Transverse colon (tissue), 4 donors: ENCODE results near the gene APBA1. TPM values are rescaled to one million over a fixed set of nuclear protein-coding genes. Genes with fewer than 3 reads are reported as not detected.

Experiments used
- DNase-seq: peaks from one replicate; pipeline ENCODE4 v3.0.0-alpha.2; 2019
- H3K27ac ChIP-seq, 4 donors: fragments of 200-600 bp; sonication (generic); 2 replicates each; pipeline ENCODE4 v1.5.1; 2016 to 2018; ENCODE audit warnings: inconsistent platforms in 4 of 4
- H3K27me3 ChIP-seq: fragments of 200-600 bp; sonication (generic); 2 replicates; pipeline ENCODE4 v1.5.1; 2017; ENCODE audit warnings: inconsistent platforms
- H3K36me3 ChIP-seq, 4 donors: fragments of 200-600 bp; sonication (generic); 2 replicates each; pipeline ENCODE4 v1.5.1; 2017 to 2019; ENCODE audit warnings: inconsistent platforms in 4 of 4
- H3K4me1 ChIP-seq, 4 donors: fragments of 200-600 bp; sonication (generic); 2 replicates each; pipeline ENCODE4 v1.5.1; 2017 to 2020; ENCODE audit warnings: inconsistent platforms in 4 of 4
- H3K4me3 ChIP-seq, 4 donors: fragments of 200-600 bp; sonication (generic); 1 replicate in 1 of 4; 2 replicates in 3 of 4; pipeline versions ENCODE4 v1.5.1 to v1.6.1; 2017 to 2019; ENCODE audit warnings: inconsistent platforms in 4 of 4
- H3K9me3 ChIP-seq, 2 donors: fragments of 200-600 bp; sonication (generic); 2 replicates each; pipeline ENCODE4 v1.5.1; 2017 to 2019; ENCODE audit warnings: inconsistent platforms in 2 of 2
- EP300 ChIP-seq: sonication (generic); formaldehyde crosslinking; IDR thresholded peaks from one replicate; pipeline ENCODE4 v1.6.1; 2017; ENCODE audit warnings: antibody characterized with exemption, low read depth
- POLR2A ChIP-seq: fragments of 450-650 bp; IDR thresholded peaks from one replicate; pipeline ENCODE4 v1.6.1; 2016; ENCODE audit warnings: antibody characterized with exemption, mild to moderate bottlenecking, moderate library complexity
- POLR2AphosphoS5 ChIP-seq, 3 donors: sonication (generic); formaldehyde crosslinking; IDR thresholded peaks; one replicate each; pipeline ENCODE4 v1.6.1; 2016; ENCODE audit warnings: antibody characterized with exemption in 3 of 3
- WGBS, 2 donors: methylation state at CpG; one replicate each; pipeline ENCODE4 v1.1.5; 2018; ENCODE audit warnings: low coverage in 1 of 2; 5-methylcytosine and 5-hydroxymethylcytosine counted together
- in situ Hi-C, 4 donors: fragments of 200-750 bp; cut with MboI; loops; one replicate each; pipeline versions ENCODE4 v1.15.0 to v1.15.1; 2017; ENCODE audit warnings: low sequenced_read_pairs in 3 of 4, low pct_ligation_motif_present in 1 of 4, low pct_unique_long_range_greater_than_20kb in 1 of 4
- intact Hi-C: fragments of 100-400 bp; cut with DNase I; formaldehyde crosslinking; loops from one replicate; pipeline ENCODE4 v1.15.1; 2023; ENCODE audit warnings: low total_unique reads
- total RNA-seq, 4 donors: library from RNA; depleted of rRNA; stranded (reverse); fragments of >200 nt; gene quantifications; one replicate each; pipeline ENCODE4 v1.1.0, GENCODE V29; 2016
- TF ChIP-seq, protein P1 (sequence below), 5 experiments: fragments of 200-600 bp in 3 of 5; fragments of 450-650 bp in 2 of 5; sonication (generic) in 3 of 5; IDR thresholded peaks; 1 replicate in 2 of 5; 2 replicates in 3 of 5; pipeline ENCODE4 v1.5.1; 2016 to 2017; ENCODE audit warnings: antibody characterized with exemption in 5 of 5, inconsistent platforms in 3 of 5, mild to moderate bottlenecking in 2 of 5, moderate library complexity in 1 of 5

Gene APBA1
- total RNA-seq, 4 donors from 2014 or later, result 7.6 to 11.6 (median 10.2) TPM

DNA sequence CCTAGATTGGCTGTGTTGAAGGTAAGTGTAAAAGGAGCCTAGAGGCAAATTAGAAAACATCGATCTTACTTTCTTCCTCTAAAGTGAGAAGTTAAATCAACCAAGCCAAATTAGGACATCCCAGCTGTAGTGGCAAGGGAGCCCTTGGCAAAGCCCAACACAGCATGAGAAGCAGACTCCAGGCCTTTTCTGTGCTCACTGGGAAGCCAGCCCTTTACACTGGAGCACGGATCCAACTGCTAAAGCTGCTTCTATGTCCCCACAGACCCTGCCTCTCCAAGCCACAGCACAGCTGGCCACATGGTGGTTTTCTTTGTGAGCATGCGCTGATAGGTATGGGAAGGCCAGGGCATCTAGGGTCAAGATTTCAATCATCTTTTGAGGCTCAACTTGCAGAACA lies 94.1 kb downstream of the APBA1 start:
- Histone ChIP-seq H3K9me3 (no peaks in the 10 kb centered on the region), H3K4me1 (peaks cover 0 to 21% (median 0%) of the 10 kb centered on the region in 4 donors), H3K36me3 (no peaks in the 10 kb centered on the region), H3K4me3 (no peak overlapping the region), H3K27me3 (no peaks in the 10 kb centered on the region), H3K27ac (no peak overlapping the region)
- 78% methylated on average over 3 of the region's 3 CpGs; no CpG with 5 or more reads in 1 of the 2 donors for WGBS, 2 donors
- in situ Hi-C loops (no loop called here), intact Hi-C loops (no loop called here)
- no peak for DNase-seq
- no peak for TF ChIP-seq POLR2A
- TF ChIP-seq, protein P1, sequence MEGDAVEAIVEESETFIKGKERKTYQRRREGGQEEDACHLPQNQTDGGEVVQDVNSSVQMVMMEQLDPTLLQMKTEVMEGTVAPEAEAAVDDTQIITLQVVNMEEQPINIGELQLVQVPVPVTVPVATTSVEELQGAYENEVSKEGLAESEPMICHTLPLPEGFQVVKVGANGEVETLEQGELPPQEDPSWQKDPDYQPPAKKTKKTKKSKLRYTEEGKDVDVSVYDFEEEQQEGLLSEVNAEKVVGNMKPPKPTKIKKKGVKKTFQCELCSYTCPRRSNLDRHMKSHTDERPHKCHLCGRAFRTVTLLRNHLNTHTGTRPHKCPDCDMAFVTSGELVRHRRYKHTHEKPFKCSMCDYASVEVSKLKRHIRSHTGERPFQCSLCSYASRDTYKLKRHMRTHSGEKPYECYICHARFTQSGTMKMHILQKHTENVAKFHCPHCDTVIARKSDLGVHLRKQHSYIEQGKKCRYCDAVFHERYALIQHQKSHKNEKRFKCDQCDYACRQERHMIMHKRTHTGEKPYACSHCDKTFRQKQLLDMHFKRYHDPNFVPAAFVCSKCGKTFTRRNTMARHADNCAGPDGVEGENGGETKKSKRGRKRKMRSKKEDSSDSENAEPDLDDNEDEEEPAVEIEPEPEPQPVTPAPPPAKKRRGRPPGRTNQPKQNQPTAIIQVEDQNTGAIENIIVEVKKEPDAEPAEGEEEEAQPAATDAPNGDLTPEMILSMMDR (IDR thresholded peaks at IDR 0.05), result no peak
- TF ChIP-seq EP300, result no peak
- no peak for TF ChIP-seq POLR2AphosphoS5 (IDR thresholded peaks at IDR 0.05)

DNA sequence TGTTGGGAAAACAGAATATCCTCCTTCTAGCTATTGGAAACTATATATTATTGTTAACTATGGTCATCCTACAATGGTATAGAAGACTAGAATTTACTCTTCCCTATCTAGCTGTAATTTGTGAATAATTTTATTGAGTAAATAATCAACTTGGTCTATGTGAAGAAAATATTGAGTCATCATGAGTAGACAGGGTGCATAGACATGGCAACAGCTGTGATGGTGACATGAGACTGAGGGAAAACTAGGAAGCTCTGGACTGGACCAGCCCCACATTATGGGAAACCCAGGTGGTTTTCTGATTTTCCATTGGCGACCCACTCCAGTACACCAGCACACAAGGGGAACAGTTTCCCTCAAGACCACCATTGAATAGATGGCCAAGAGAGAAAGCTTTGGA lies 95.0 kb downstream of the APBA1 start:
- in situ Hi-C loops (no loop called here), intact Hi-C loops (no loop called here)
- H3K27ac ChIP-seq, result no peak overlapping the region
- H3K27me3 ChIP-seq, result no peaks in the 10 kb centered on the region
- no peak overlapping the region for H3K4me3 ChIP-seq
- H3K36me3 ChIP-seq, result no peaks in the 10 kb centered on the region
- TF ChIP-seq POLR2AphosphoS5 (IDR thresholded peaks at IDR 0.05) (no peak), EP300 (no peak)
- H3K4me1 ChIP-seq, result peaks cover 0 to 21% (median 0%) of the 10 kb centered on the region in 4 donors
- DNase-seq, result no peak
- no peaks in the 10 kb centered on the region for H3K9me3 ChIP-seq
- WGBS, 2 donors, result 88% methylated on average over 1 of the region's 1 CpG; no CpG with 5 or more reads in 1 of the 2 donors

DNA sequence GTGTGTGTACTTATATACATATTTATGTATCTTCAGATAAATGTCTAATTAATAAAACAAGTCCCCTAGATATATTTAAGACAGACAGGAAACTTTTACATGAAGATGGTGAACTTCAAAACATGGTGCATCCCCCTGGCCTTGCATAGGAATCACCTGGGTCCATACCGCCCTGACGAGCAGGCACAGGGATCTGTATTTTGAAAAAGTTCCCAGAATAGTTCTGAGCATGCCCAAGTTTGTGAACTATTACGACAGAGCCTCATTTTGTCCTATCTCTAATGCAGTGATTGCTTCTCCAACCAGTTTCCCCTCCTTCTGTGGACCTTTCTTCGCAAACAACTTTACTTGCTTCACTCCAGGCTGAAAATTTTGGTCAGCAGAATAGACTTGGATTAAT lies 98.1 kb downstream of the APBA1 start:
- Histone ChIP-seq H3K27ac (no peak overlapping the region), H3K27me3 (no peaks in the 10 kb centered on the region), H3K4me1 (peaks cover 0 to 21% (median 4%) of the 10 kb centered on the region in 4 donors), H3K9me3 (no peaks in the 10 kb centered on the region), H3K36me3 (no peaks in the 10 kb centered on the region), H3K4me3 (no peak overlapping the region)
- DNase-seq, result no peak
- in situ Hi-C loops (no loop called here), intact Hi-C loops (no loop called here)
- no peak for TF ChIP-seq EP300
- TF ChIP-seq, protein P1 (IDR thresholded peaks at IDR 0.05), result no peak
- no peak for TF ChIP-seq POLR2AphosphoS5 (IDR thresholded peaks at IDR 0.05)
- TF ChIP-seq POLR2A, result no peak
- WGBS, 2 donors, result 89% methylated on average over 4 of the region's 4 CpGs

DNA sequence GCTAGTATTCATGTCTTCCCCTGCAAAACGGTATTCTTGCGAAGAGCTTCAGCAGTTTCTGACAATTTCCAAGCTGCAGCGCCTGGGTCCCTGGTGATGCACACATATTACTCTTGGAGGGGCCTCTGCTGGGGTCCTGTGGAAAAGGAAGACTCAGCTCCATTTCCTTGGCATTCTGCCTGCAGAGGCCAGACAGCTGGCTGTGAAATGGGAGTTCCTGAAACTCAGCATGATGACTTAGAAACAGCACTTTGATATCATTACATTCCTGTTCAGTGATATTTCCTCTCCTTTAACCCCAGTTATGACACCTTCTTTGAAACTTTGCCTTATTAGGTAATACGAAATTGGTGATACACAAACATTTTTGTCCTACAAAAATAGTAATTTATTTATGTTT lies 98.5 kb downstream of the APBA1 start:
- WGBS, 2 donors, result 70 to 83% methylated on average over 1 to 4 of the region's 4 CpGs
- H3K27ac ChIP-seq, result no peak overlapping the region
- no peak overlapping the region for H3K4me3 ChIP-seq
- H3K9me3 ChIP-seq, result no peaks in the 10 kb centered on the region
- in situ Hi-C loops (no loop called here), intact Hi-C loops (no loop called here)
- H3K27me3 ChIP-seq, result no peaks in the 10 kb centered on the region
- H3K36me3 ChIP-seq, result no peaks in the 10 kb centered on the region
- peaks cover 0 to 19% (median 4%) of the 10 kb centered on the region in 4 donors for H3K4me1 ChIP-seq
- DNase-seq, result no peak
- TF ChIP-seq POLR2A, result no peak
- no peak for TF ChIP-seq EP300
- TF ChIP-seq, protein P1 (IDR thresholded peaks at IDR 0.05), result no peak
- no peak for TF ChIP-seq POLR2AphosphoS5 (IDR thresholded peaks at IDR 0.05)

DNA sequence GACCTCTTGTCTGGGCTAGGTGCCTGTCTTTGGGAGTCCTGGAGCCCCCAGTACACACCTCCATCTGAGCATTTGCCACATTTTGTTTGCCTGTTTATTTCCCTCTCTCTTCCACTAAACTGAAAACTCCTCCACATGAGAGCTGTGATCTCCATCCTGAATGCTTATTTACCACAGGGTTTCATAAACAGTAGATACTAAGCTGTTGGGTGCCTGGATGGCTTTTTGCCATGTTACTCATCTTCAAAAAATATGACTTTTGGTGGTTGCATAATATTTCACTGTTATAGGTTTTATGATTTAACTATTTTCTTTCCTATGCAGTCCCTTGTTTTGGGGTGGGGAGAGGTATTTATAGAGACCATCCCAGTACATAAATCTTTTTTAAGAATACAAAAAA lies 99.6 kb downstream of the APBA1 start:
- Histone ChIP-seq H3K9me3 (no peaks in the 10 kb centered on the region), H3K4me3 (no peak overlapping the region), H3K27ac (no peak overlapping the region), H3K27me3 (no peaks in the 10 kb centered on the region), H3K4me1 (peaks cover 0 to 19% (median 4%) of the 10 kb centered on the region in 4 donors), H3K36me3 (no peaks in the 10 kb centered on the region)
- DNase-seq, result no peak
- TF ChIP-seq POLR2A (no peak), EP300 (no peak)
- TF ChIP-seq, protein P1 (IDR thresholded peaks at IDR 0.05), result no peak
- in situ Hi-C loops (no loop called here), intact Hi-C loops (no loop called here)
